ENCODE results near the gene VSIG10L2. TPM values are rescaled to one million over a fixed set of nuclear protein-coding genes. Genes with fewer than 3 reads are reported as not detected.

Gene VSIG10L2
- under 1 TPM in 1 of 6 experiments, not detected in 5; 0.06 TPM for total RNA-seq
- long read RNA-seq = 0 reads

GRCh38 chr11:125945797-125946520 lies at the start of gene VSIG10L2:
TSS of gene VSIG10L2 (plus strand) at chr11:125946044. CDS start at chr11:125946056, 12 bp downstream.
- no peaks in the 10 kb centered on the region for H3K27me3 ChIP-seq
- DNase-seq = no peak
- intact Hi-C loops (cut with DNase I) = loop anchor here in 1 of 2 donors (10.0 kb wide), 1 partner anchor 89 kb away; no protein-coding TSS in a partner anchor

GRCh38 chr11:125901872-125902271 lies 44.0 kb upstream of the VSIG10L2 start:
- H3K27ac ChIP-seq = peak overlapping the region; percentile 60 to 83 (median 68)
- peak; percentile 64 for TF ChIP-seq POLR2A (IDR thresholded peaks at IDR 0.05)
- TF ChIP-seq CTCF (IDR thresholded peaks at IDR 0.05) = no peak
- intact Hi-C loops (cut with DNase I) = no loop called here
- peak overlapping the region; percentile 40 to 74 (median 64) for H3K4me3 ChIP-seq
- no peaks in the 10 kb centered on the region for H3K9me3 ChIP-seq
- no peak for DNase-seq
- peaks cover 0 to 14% (median 4%) of the 10 kb centered on the region in 4 donors for H3K36me3 ChIP-seq
- peak; percentile 65 to 75 (median 70) for ATAC-seq
- H3K4me1 ChIP-seq = peaks cover 0 to 11% (median 2%) of the 10 kb centered on the region in 4 donors
- 36% methylated on average over 6 of the region's 6 CpGs for WGBS (ENCODE audit: insufficient coverage, low coverage, low lambda C conversion rate, missing lambda C conversion rate)
- H3K27me3 ChIP-seq = no peaks in the 10 kb centered on the region

More at GRCh38 chr11:125945797-125946520, at the start of gene VSIG10L2:
- ATAC-seq = no peak
- H3K4me1 ChIP-seq = no peaks in the 10 kb centered on the region
- no peak for TF ChIP-seq CTCF (IDR thresholded peaks at IDR 0.05)
- no peak within 1 kb of the TSS for H3K27ac ChIP-seq
- no peaks in the 10 kb centered on the region for H3K9me3 ChIP-seq
- WGBS (ENCODE audit: insufficient coverage, low coverage, low lambda C conversion rate, missing lambda C conversion rate) = 83% methylated on average over 8 of the region's 8 CpGs
- no peaks in the 10 kb centered on the region for H3K36me3 ChIP-seq
- no peak within 1 kb of the TSS for H3K4me3 ChIP-seq

- H3K9me3 ChIP-seq = no peaks in the 10 kb centered on the region
- peaks cover 0 to 11% (median 2%) of the 10 kb centered on the region in 4 donors for H3K4me1 ChIP-seq
- no peaks in the 10 kb centered on the region for H3K27me3 ChIP-seq
- H3K36me3 ChIP-seq = peaks cover 0 to 14% (median 4%) of the 10 kb centered on the region in 4 donors
- H3K4me3 ChIP-seq = peak overlapping the region; percentile 40 to 74 (median 64)
- 29% methylated on average over 19 of the region's 20 CpGs for WGBS (ENCODE audit: insufficient coverage, low coverage, low lambda C conversion rate, missing lambda C conversion rate)
- no peak for TF ChIP-seq POLR2A (IDR thresholded peaks at IDR 0.05)
- intact Hi-C loops (cut with DNase I) = no loop called here
- peak overlapping the region; percentile 60 to 83 (median 68) for H3K27ac ChIP-seq
- peak in 3 of 4 donors; percentile 6 to 38 (median 6) for ATAC-seq
- DNase-seq = no peak
Observed at GRCh38 chr11:125902277-125902926, 43.4 kb upstream of the VSIG10L2 start.

GRCh38 chr11:125902927-125903710 lies 42.7 kb upstream of the VSIG10L2 start, which contains the start of gene PUS3:
TSS of gene PUS3 (minus strand) at chr11:125903206. CDS start at chr11:125896284, 6,922 bp downstream.
- Histone ChIP-seq H3K9me3 (no peaks in the 10 kb centered on the region), H3K36me3 (peaks cover 0 to 14% (median 4%) of the 10 kb centered on the region in 4 donors), H3K4me1 (peaks cover 0 to 11% (median 2%) of the 10 kb centered on the region in 4 donors), H3K4me3 (peak within 1 kb of the TSS; percentile 40 to 74 (median 64)), H3K27me3 (no peaks in the 10 kb centered on the region), H3K27ac (peak within 1 kb of the TSS; percentile 60 to 83 (median 68))
- peak; percentile 85 for TF ChIP-seq POLR2A (IDR thresholded peaks at IDR 0.05)
- no peak for TF ChIP-seq CTCF (IDR thresholded peaks at IDR 0.05)
- ATAC-seq (peak; percentile 92 to 93 (median 93)), DNase-seq (peak; percentile 93 to 95 (median 93))
- intact Hi-C loops (cut with DNase I) = no loop called here
- WGBS (ENCODE audit: insufficient coverage, low coverage, low lambda C conversion rate, missing lambda C conversion rate) = 2% methylated on average over 25 of the region's 31 CpGs

Measured in right lobe of liver (tissue), 6 donors.